BLaER1 treated with 17β-estradiol and CSF1 and Interleukin-3, amounts not matched to agents 10 nM and 100 nM (cell line): ENCODE data around the gene GTPBP4.
A peak's percentile ranks its signal among the peaks of the same experiment; 100 is the strongest.

Source experiments
- H3K27ac ChIP-seq, 11 experiments: shearing (Covaris generic); formaldehyde crosslinking; 2 replicates each; pipeline ENCODE4 v1.8.1; 2022
- H3K27me3 ChIP-seq, 11 experiments: shearing (Covaris generic); formaldehyde crosslinking; 2 replicates each; pipeline ENCODE4 v1.8.1; 2022
- H3K36me3 ChIP-seq, 11 experiments: shearing (Covaris generic); formaldehyde crosslinking; 2 replicates each; pipeline ENCODE4 v1.8.1; 2022
- H3K4me1 ChIP-seq, 10 experiments: shearing (Covaris generic); formaldehyde crosslinking; 2 replicates each; pipeline ENCODE4 v1.8.1; 2022
- H3K4me2 ChIP-seq, 11 experiments: shearing (Covaris generic); formaldehyde crosslinking; 2 replicates each; pipeline ENCODE4 v1.8.1; 2022
- H3K4me3 ChIP-seq, 10 experiments: shearing (Covaris generic); formaldehyde crosslinking; 2 replicates each; pipeline ENCODE4 v1.8.1; 2022
- H3K9ac ChIP-seq, 11 experiments: shearing (Covaris generic); formaldehyde crosslinking; 2 replicates each; pipeline ENCODE4 v1.8.1; 2022
- H3K9me3 ChIP-seq, 11 experiments: shearing (Covaris generic); formaldehyde crosslinking; replicated peaks in 1 of 11; 2 replicates each; pipeline ENCODE4 v1.8.1; 2022
- H4K20me1 ChIP-seq, 11 experiments: shearing (Covaris generic); formaldehyde crosslinking; 2 replicates each; pipeline ENCODE4 v1.8.1; 2022
- Cebpa-rat ChIP-seq, 11 experiments: shearing (Covaris generic); IDR thresholded peaks; 2 replicates each; pipeline ENCODE4 v1.8.1; 2022

Gene GTPBP4

DNA sequence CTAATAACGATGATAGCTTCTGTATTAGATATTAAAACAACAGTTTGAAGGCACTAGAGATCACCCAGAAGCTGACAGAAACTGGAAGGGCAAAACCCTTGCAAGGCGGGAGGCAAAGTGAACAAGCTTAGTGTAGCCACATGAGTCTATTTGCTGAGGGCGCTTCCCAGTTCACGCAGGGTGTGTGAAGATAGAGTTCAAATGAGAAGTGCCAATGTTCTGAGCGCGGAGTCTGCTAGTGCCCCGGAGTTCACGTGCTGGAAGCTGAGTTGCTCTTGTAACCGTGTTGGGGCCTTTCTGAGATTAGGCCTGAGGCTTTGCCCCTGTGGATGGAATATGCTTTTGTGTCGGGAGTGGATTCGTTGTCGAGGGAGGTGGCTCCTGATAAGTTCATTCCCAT, 16.6 kb upstream of the GTPBP4 start:
- H3K4me1 ChIP-seq = peaks cover 21 to 72% (median 61%) of the 10 kb centered on the region in 10 experiments
- peak overlapping the region in 1 of 10 experiments; percentile 6; a peak in 1 of 20 replicates for H3K4me3 ChIP-seq
- peak overlapping the region in 9 of 11 experiments; percentile 16 to 89 (median 82); a peak in 18 of 22 replicates for H3K4me2 ChIP-seq
- peak overlapping the region in 8 of 11 experiments; percentile 16 to 65 (median 55); a peak in 13 of 22 replicates for H3K27ac ChIP-seq
- no peaks in the 10 kb centered on the region for H3K27me3 ChIP-seq
- no peaks in the 10 kb centered on the region for H4K20me1 ChIP-seq
- H3K9me3 ChIP-seq = peaks cover 3 to 10% (median 5%) of the 10 kb centered on the region in 11 experiments; a peak in 15 of 22 replicates
- no peak for TF ChIP-seq Cebpa-rat (IDR thresholded peaks at IDR 0.05)
- H3K9ac ChIP-seq = peak overlapping the region in 5 of 11 experiments; percentile 7 to 34 (median 23); a peak in 4 of 22 replicates
- H3K36me3 ChIP-seq = peaks cover 0 to 5% (median 0%) of the 10 kb centered on the region in 11 experiments; a peak in 3 of 22 replicates

DNA sequence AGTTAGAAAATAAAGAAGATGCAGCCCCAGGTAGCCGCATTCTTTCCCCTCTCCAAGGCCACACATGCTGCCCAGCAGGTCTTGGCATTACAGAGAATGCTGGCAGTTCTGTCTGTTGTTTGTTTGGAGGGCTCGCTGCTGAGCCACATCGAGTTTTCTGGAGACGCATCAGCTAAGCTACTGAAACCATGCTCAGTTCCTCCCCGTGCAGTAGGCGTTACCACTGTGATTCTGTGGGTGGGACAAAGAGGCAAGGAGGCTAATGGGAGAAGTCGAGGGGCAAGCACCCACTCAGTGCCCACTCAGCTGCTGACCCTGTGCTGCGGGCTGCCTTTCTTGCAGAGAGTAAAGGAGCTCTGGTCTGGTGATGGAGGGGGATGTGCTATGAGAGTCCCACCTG, 15.5 kb upstream of the GTPBP4 start:
- peaks cover 21 to 72% (median 61%) of the 10 kb centered on the region in 10 experiments for H3K4me1 ChIP-seq
- peak overlapping the region in 2 of 11 experiments; percentile 3 to 59; a peak in 1 of 22 replicates for H3K27ac ChIP-seq
- peak overlapping the region in 10 of 11 experiments; percentile 4 to 89 (median 82); a peak in 17 of 22 replicates for H3K4me2 ChIP-seq
- H3K4me3 ChIP-seq = no peak overlapping the region
- TF ChIP-seq Cebpa-rat (IDR thresholded peaks at IDR 0.05) = no peak
- H3K9ac ChIP-seq = no peak overlapping the region
- H4K20me1 ChIP-seq = no peaks in the 10 kb centered on the region
- peaks cover 5 to 21% (median 16%) of the 10 kb centered on the region in 11 experiments; a peak in 20 of 22 replicates for H3K9me3 ChIP-seq
- no peaks in the 10 kb centered on the region for H3K27me3 ChIP-seq
- H3K36me3 ChIP-seq = peaks cover 0 to 8% (median 0%) of the 10 kb centered on the region in 11 experiments; a peak in 3 of 22 replicates

DNA sequence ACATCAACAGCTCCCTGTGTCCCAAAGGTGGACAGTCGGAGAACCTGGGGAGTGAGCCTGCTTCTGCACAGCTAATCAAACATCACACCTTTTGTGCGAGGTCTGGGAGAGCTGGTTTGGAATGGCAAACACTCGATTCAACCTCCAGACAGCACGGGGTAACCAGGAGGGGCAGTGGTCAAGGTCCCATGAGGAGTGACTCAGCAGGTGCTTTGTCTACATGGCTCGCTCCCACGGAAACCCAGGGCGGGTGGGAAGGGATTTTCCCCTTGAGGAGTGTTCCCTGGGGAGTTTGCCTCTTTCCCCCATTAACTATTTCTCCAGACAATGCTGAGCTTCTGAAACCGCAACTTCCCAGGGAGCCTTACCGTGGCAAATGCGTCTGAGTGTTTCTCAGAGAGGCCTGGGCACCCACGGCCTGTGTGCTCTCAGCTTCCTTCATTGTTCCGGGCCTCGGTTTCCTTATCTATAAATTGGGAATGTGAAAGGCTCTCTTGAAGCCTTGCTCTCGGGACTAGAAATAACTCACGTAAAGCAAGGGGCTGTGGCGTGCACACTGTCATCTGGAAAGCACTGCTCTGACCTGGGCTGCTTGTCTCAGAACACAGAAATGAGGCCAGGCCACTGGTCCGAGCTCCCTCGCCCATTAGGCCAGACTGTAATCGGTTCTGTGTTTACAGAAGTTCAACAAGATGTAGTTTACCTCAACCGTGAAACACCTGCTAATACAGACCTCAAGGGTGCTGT, 14.0 kb upstream of the GTPBP4 start:
- peak overlapping the region in 6 of 11 experiments; percentile 6 to 23 (median 17); a peak in 3 of 22 replicates for H3K9ac ChIP-seq
- no peak for TF ChIP-seq Cebpa-rat (IDR thresholded peaks at IDR 0.05)
- peak overlapping the region in 8 of 11 experiments; percentile 16 to 47 (median 32); a peak in 3 of 22 replicates for H3K27ac ChIP-seq
- H3K36me3 ChIP-seq = peaks cover 0 to 12% (median 5%) of the 10 kb centered on the region in 11 experiments; a peak in 7 of 22 replicates
- H3K27me3 ChIP-seq = no peaks in the 10 kb centered on the region
- H3K4me2 ChIP-seq = peak overlapping the region; percentile 66 to 89 (median 84)
- peaks cover 21 to 65% (median 61%) of the 10 kb centered on the region in 10 experiments for H3K4me1 ChIP-seq
- H3K9me3 ChIP-seq = peaks cover 15 to 33% (median 28%) of the 10 kb centered on the region in 11 experiments
- H4K20me1 ChIP-seq = no peaks in the 10 kb centered on the region
- H3K4me3 ChIP-seq = no peak overlapping the region

DNA sequence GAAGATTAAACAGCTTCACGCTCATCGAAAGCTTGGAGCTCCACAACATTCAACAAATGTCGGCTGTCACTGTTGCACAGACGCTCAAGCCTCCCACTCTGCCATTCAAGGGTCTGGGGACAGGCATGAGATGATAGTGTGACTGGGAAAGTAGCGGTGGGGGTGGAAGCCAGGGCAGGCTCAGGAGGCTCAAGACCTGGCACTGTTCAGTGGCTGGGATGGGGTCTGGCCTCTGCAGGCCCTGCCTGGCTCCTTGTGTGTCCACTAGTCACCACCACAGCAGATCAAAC, 13.5 kb upstream of the GTPBP4 start:
- no peak for TF ChIP-seq Cebpa-rat (IDR thresholded peaks at IDR 0.05)
- no peak overlapping the region for H3K4me3 ChIP-seq
- peak overlapping the region in 6 of 11 experiments; percentile 8 to 23 (median 17); a peak in 2 of 22 replicates for H3K9ac ChIP-seq
- peak overlapping the region in 6 of 11 experiments; percentile 2 to 47 (median 26); a peak in 2 of 22 replicates for H3K27ac ChIP-seq
- H3K4me2 ChIP-seq = peak overlapping the region; percentile 66 to 89 (median 84)
- no peaks in the 10 kb centered on the region for H3K27me3 ChIP-seq
- peaks cover 0 to 17% (median 8%) of the 10 kb centered on the region in 11 experiments; a peak in 11 of 22 replicates for H3K36me3 ChIP-seq
- peaks cover 21 to 60% (median 59%) of the 10 kb centered on the region in 10 experiments for H3K4me1 ChIP-seq
- H3K9me3 ChIP-seq = peaks cover 20 to 38% (median 33%) of the 10 kb centered on the region in 11 experiments
- H4K20me1 ChIP-seq = no peaks in the 10 kb centered on the region

DNA sequence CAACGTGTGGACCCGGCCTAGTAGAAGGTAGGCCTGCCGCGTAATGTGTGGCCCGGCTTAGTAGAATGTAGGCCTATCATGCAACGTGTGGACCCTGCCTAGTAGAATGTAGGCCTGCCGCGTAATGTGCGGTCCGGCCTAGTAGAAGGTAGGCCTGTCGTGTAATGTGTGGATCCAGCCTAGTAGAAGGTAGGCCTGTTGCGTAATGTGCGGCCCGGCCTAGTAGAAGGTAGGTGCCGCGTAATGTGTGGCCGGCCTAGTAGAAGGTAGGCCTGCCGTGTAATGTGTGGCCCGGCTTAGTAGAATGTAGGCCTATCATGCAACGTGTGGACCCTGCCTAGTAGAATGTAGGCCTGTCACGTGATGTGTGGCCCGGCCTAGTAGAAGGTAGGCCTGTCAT, 11.9 kb upstream of the GTPBP4 start:
- no peak overlapping the region for H3K9ac ChIP-seq
- H3K4me2 ChIP-seq = no peak overlapping the region
- peaks cover 6 to 32% (median 21%) of the 10 kb centered on the region in 11 experiments; a peak in 18 of 22 replicates for H3K36me3 ChIP-seq
- H3K9me3 ChIP-seq = peaks cover 36 to 54% (median 49%) of the 10 kb centered on the region in 11 experiments
- peak in 2 of 11 experiments; percentile 23 to 40; a peak in 1 of 22 replicates for TF ChIP-seq Cebpa-rat (IDR thresholded peaks at IDR 0.05)
- no peak overlapping the region for H3K4me3 ChIP-seq
- H4K20me1 ChIP-seq = no peaks in the 10 kb centered on the region
- H3K27me3 ChIP-seq = no peaks in the 10 kb centered on the region
- no peak overlapping the region for H3K27ac ChIP-seq
- H3K4me1 ChIP-seq = peaks cover 21 to 44% (median 44%) of the 10 kb centered on the region in 10 experiments

DNA sequence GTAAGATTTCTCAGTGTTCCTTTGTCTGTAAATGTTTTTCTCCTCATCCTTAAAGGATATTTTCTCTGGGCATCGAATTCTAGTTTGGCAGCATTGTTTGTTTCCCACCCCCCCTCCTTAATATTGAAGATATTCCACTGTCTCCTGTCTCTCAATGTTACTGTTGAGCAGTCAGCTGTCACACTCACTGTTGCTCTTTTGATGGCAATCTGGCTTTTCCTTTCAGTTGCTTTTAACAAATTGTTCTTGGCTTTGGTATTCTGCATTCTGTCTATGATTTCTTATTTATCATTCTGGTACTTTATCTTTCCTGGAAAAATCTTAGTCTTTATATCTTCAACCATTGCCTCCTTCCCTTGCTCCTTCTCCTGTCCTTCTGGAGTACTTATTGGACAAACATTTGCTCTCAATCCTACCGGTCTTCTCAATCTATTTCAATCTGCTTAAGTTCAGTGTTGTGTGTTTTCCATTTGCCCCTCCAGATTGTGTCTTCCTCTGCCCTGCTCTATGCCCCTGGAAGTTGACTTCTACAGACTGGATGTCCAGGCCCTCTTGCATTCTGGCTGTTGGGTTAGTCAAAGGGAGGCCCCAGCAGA, 9.3 kb upstream of the GTPBP4 start:
- no peak overlapping the region for H3K4me2 ChIP-seq
- H3K4me3 ChIP-seq = no peak overlapping the region
- H3K36me3 ChIP-seq = peaks cover 6 to 32% (median 26%) of the 10 kb centered on the region in 11 experiments; a peak in 18 of 22 replicates
- peaks cover 40 to 62% (median 56%) of the 10 kb centered on the region in 11 experiments for H3K9me3 ChIP-seq
- peaks cover 17 to 20% (median 18%) of the 10 kb centered on the region in 10 experiments for H3K4me1 ChIP-seq
- no peaks in the 10 kb centered on the region for H3K27me3 ChIP-seq
- no peak for TF ChIP-seq Cebpa-rat (IDR thresholded peaks at IDR 0.05)
- H3K9ac ChIP-seq = no peak overlapping the region
- H3K27ac ChIP-seq = no peak overlapping the region
- H4K20me1 ChIP-seq = no peaks in the 10 kb centered on the region

DNA sequence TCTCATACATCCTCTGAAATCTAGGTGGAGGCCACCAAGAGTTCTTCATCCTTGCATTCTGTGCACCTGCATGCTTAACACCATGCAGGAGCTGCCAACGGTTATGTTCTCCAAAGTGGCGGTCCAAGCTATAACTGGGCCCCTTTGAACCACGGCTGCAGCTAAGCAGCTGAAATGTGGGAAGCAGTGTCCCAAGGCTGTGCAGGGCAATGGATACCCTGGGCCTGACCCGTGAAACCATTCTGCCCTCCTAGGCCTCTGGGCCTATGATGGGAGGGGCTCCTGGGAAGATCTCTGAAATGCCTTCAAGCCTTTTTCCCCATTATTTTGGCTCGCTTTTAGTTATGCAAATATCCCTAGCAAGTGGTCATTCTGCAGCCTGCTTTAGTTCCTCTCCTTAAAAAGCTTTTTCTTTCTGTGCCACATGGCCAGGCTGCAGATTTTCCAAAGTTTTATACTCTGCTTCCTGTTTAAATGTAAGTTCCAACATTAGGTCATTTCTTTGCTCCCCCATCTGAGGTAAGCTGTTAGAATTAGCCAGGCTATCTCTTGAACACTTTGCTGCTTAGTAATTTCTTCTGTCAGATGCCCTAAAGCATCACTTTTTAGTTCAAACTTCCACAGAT, 7.7 kb upstream of the GTPBP4 start:
- Histone ChIP-seq H4K20me1 (no peaks in the 10 kb centered on the region), H3K27ac (no peak overlapping the region), H3K9me3 (peaks cover 40 to 62% (median 56%) of the 10 kb centered on the region in 11 experiments), H3K4me1 (peaks cover under 1 to 3% (median 1%) of the 10 kb centered on the region in 10 experiments; a peak in 16 of 20 replicates), H3K4me3 (peak overlapping the region in 3 of 10 experiments; percentile 12 to 25 (median 25); a peak in 1 of 20 replicates), H3K36me3 (peaks cover 6 to 32% (median 26%) of the 10 kb centered on the region in 11 experiments; a peak in 18 of 22 replicates), H3K4me2 (no peak overlapping the region), H3K9ac (no peak overlapping the region), H3K27me3 (no peaks in the 10 kb centered on the region)
- no peak for TF ChIP-seq Cebpa-rat (IDR thresholded peaks at IDR 0.05)

DNA sequence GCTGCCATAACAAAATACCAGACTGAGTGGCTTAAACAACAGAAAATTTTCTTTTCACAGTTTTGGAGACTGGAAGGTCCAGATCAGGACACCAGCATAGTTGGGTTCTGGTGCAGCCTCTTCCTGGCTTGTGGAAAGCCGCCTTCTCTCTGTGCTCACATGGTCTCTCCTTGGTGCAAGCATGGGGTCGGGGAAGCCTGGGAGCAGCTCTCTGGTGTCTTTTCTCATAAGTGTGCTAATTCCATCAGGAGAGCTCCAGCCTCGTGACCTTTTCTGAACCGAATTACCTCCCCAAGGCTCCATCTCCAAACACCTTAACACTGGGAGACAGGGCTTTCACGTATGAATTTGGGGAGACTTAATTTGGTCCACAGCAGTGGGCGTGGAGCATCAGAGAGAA, 4.8 kb upstream of the GTPBP4 start:
- Histone ChIP-seq H3K27ac (no peak overlapping the region), H3K9me3 (peaks cover 32 to 38% (median 36%) of the 10 kb centered on the region in 11 experiments), H3K36me3 (peaks cover 6 to 29% (median 22%) of the 10 kb centered on the region in 11 experiments; a peak in 18 of 22 replicates), H3K4me2 (no peak overlapping the region), H4K20me1 (peaks cover 0 to under 1% (median 0%) of the 10 kb centered on the region in 11 experiments; a peak in 5 of 22 replicates), H3K9ac (no peak overlapping the region), H3K27me3 (no peaks in the 10 kb centered on the region), H3K4me3 (no peak overlapping the region), H3K4me1 (peaks cover 9 to 18% (median 14%) of the 10 kb centered on the region in 10 experiments)
- TF ChIP-seq Cebpa-rat (IDR thresholded peaks at IDR 0.05) = no peak
